Measurements from ENCODE around the gene SMARCAD1. TPM values are rescaled to one million over a fixed set of nuclear protein-coding genes. Genes with fewer than 3 reads are reported as not detected.

SMARCAD1 gene
- 43.0 TPM for total RNA-seq (ENCODE audit: unreplicated experiment)
- long read RNA-seq, partial matches to known transcripts: 1 of 2 reads
- long read RNA-seq, other reads (novel, unspliced or antisense): 1 of 2 reads

GRCh38 chr4:94207469-94208224, at the start of gene SMARCAD1:
Gene SMARCAD1, plus strand, starts transcription at chr4:94207865. Its CDS starts 530 bp downstream, at chr4:94208395.
- H3K4me1 Mint-ChIP-seq (ENCODE audit: unreplicated experiment): peaks cover 21% of the 10 kb centered on the region
- peaks cover 13% of the 10 kb centered on the region for H3K36me3 Mint-ChIP-seq (ENCODE audit: low read depth, unreplicated experiment)
- peak within 1 kb of the TSS; percentile 100 for H3K27ac Mint-ChIP-seq (ENCODE audit: unreplicated experiment)
- H3K27me3 Mint-ChIP-seq (ENCODE audit: unreplicated experiment): peaks cover 5% of the 10 kb centered on the region
- TF ChIP-seq, protein P1, sequence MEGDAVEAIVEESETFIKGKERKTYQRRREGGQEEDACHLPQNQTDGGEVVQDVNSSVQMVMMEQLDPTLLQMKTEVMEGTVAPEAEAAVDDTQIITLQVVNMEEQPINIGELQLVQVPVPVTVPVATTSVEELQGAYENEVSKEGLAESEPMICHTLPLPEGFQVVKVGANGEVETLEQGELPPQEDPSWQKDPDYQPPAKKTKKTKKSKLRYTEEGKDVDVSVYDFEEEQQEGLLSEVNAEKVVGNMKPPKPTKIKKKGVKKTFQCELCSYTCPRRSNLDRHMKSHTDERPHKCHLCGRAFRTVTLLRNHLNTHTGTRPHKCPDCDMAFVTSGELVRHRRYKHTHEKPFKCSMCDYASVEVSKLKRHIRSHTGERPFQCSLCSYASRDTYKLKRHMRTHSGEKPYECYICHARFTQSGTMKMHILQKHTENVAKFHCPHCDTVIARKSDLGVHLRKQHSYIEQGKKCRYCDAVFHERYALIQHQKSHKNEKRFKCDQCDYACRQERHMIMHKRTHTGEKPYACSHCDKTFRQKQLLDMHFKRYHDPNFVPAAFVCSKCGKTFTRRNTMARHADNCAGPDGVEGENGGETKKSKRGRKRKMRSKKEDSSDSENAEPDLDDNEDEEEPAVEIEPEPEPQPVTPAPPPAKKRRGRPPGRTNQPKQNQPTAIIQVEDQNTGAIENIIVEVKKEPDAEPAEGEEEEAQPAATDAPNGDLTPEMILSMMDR (IDR thresholded peaks at IDR 0.05; ENCODE audit: unreplicated experiment): no peak
- peak; percentile 85 for DNase-seq (ENCODE audit: low spot score)
- no peaks in the 10 kb centered on the region for H3K9me3 Mint-ChIP-seq (ENCODE audit: unreplicated experiment)
- H3K4me3 Mint-ChIP-seq (ENCODE audit: unreplicated experiment): peak within 1 kb of the TSS; percentile 98

DNA sequence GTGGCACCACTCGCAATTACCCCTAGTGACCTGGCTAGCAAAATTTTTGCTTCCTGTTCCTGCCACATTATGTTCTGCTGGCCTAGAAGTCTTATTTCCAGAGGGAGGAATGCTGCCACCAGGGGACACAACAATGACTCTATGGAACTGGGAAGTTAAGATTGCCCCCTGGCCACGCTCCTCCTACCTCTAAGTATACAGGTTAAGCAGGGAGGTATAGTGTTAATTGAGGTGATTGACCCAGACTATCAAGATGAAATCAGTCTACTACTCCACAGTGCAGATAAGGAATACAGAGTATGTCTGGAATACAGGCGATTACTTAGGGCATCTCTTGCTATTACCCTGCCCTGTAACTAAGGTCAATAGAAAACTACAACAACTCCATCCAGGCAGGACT, 48.8 kb upstream of the SMARCAD1 start:
- TF ChIP-seq, protein P1 (IDR thresholded peaks at IDR 0.05; ENCODE audit: unreplicated experiment): no peak
- Mint-ChIP-seq H3K4me1 (ENCODE audit: unreplicated experiment) (peaks cover 7% of the 10 kb centered on the region), H3K4me3 (ENCODE audit: unreplicated experiment) (no peak overlapping the region), H3K9me3 (ENCODE audit: unreplicated experiment) (peaks cover 5% of the 10 kb centered on the region), H3K36me3 (ENCODE audit: low read depth, unreplicated experiment) (peaks cover 14% of the 10 kb centered on the region), H3K27ac (ENCODE audit: unreplicated experiment) (no peak overlapping the region), H3K27me3 (ENCODE audit: unreplicated experiment) (peaks cover 2% of the 10 kb centered on the region)
- DNase-seq (ENCODE audit: low spot score): no peak

DNA sequence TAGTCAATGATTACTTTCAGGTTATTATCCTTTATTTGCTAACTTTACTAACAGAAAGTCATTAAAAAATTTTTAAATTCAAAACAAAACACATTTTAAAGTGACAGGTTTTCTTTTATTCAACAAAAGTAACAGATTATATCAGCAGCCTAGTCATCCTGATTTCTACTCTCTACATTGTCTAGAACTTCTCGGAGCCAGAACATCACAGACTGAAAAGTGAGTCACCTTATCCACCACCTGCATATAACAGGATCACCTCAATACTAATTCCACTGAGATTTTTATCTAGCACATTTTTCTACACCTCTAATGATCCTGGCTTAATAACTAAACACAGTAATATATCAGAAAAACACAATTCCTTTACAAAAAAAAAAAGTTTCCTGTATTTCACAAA, 47.9 kb upstream of the SMARCAD1 start:
- Mint-ChIP-seq H3K27ac (ENCODE audit: unreplicated experiment) (no peak overlapping the region), H3K4me3 (ENCODE audit: unreplicated experiment) (no peak overlapping the region)
- TF ChIP-seq, protein P1 (IDR thresholded peaks at IDR 0.05; ENCODE audit: unreplicated experiment): no peak

GRCh38 chr4:94160774-94161173, 46.9 kb upstream of the SMARCAD1 start:
- TF ChIP-seq, protein P1 (IDR thresholded peaks at IDR 0.05; ENCODE audit: unreplicated experiment): no peak
- no peak for DNase-seq (ENCODE audit: low spot score)
- Mint-ChIP-seq H3K4me1 (ENCODE audit: unreplicated experiment) (peaks cover 7% of the 10 kb centered on the region), H3K27me3 (ENCODE audit: unreplicated experiment) (peaks cover 2% of the 10 kb centered on the region), H3K9me3 (ENCODE audit: unreplicated experiment) (peaks cover 5% of the 10 kb centered on the region), H3K36me3 (ENCODE audit: low read depth, unreplicated experiment) (peaks cover 11% of the 10 kb centered on the region), H3K4me3 (ENCODE audit: unreplicated experiment) (no peak overlapping the region), H3K27ac (ENCODE audit: unreplicated experiment) (no peak overlapping the region)

More for the DNA sequence above, 47.9 kb upstream of the SMARCAD1 start:
- peaks cover 2% of the 10 kb centered on the region for H3K27me3 Mint-ChIP-seq (ENCODE audit: unreplicated experiment)
- no peak for DNase-seq (ENCODE audit: low spot score)
- peaks cover 14% of the 10 kb centered on the region for H3K36me3 Mint-ChIP-seq (ENCODE audit: low read depth, unreplicated experiment)
- peaks cover 7% of the 10 kb centered on the region for H3K4me1 Mint-ChIP-seq (ENCODE audit: unreplicated experiment)
- H3K9me3 Mint-ChIP-seq (ENCODE audit: unreplicated experiment): peaks cover 5% of the 10 kb centered on the region

DNA sequence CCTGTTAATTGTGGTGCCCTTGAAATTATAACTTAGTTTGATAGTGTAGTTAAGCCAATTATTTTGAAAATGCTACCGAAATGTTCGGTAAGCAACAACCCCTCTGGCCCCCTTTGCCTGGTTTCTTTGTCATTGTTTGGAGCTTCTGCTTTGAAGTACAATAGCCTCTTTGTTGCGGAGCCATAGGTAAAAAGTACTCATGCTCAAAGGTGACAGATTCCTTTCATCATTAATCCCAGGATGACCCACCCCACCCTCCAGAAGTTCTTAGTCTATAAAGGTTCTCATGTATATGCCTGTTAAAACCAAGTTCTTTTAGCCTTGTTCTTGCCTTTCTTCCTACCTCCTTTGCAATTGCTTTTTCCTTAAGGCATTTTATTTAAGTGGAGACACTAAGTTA, 42.4 kb upstream of the SMARCAD1 start:
- Mint-ChIP-seq H3K27ac (ENCODE audit: unreplicated experiment) (no peak overlapping the region), H3K9me3 (ENCODE audit: unreplicated experiment) (no peaks in the 10 kb centered on the region), H3K4me3 (ENCODE audit: unreplicated experiment) (no peak overlapping the region), H3K27me3 (ENCODE audit: unreplicated experiment) (peaks cover 2% of the 10 kb centered on the region), H3K36me3 (ENCODE audit: low read depth, unreplicated experiment) (no peaks in the 10 kb centered on the region), H3K4me1 (ENCODE audit: unreplicated experiment) (no peaks in the 10 kb centered on the region)
- TF ChIP-seq, protein P1 (IDR thresholded peaks at IDR 0.05; ENCODE audit: unreplicated experiment): no peak
- DNase-seq (ENCODE audit: low spot score): no peak

All from endothelial cell (in vitro differentiated cells).